ENCODE results near the gene WDR38. TPM values are rescaled to one million over a fixed set of nuclear protein-coding genes. Genes with fewer than 3 reads are reported as not detected.

The WDR38 gene
- total RNA-seq, 1 experiment from 2014 or later = not detected

DNA sequence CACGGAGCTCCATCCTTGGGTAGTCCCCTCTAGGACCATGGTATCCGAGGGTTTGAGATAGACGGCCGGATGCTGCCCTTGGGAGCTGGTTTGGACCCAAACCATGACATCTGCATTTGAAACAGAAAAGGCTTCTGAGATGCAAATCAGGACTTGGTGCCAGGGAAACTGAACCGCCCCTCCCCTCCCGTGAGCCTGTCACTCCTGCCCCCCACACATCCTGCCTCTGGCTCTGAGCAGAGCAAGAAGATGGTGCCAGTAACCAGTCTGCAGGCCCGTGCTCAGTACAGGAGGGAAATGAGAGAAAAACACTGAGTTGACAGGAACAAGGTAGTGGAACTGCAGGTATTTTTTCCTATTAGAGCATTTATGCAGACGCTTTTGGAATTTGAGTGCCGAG is 27.2 kb downstream of the WDR38 start:
- no peaks in the 10 kb centered on the region for H3K9me3 ChIP-seq
- no peaks in the 10 kb centered on the region for H3K27me3 ChIP-seq (replicated peaks; ENCODE audit: control insufficient read depth, insufficient read depth, low read length)
- POLR2A ChIA-PET = no interaction called here
- intact Hi-C loops (cut with micrococcal nuclease; ENCODE audit: unreplicated experiment) = no loop called here
- no TSS peak for BruUV-seq (replicated peaks)
- CTCF ChIA-PET = no interaction called here
- Mint-ChIP-seq H3K27me3 (ENCODE audit: insufficient read depth, unreplicated experiment) (no peaks in the 10 kb centered on the region), H3K4me1 (ENCODE audit: low read depth, unreplicated experiment) (no peaks in the 10 kb centered on the region), H3K4me3 (ENCODE audit: unreplicated experiment) (no peak overlapping the region), H3K36me3 (ENCODE audit: insufficient read depth, unreplicated experiment) (peaks cover 45% of the 10 kb centered on the region), H3K27ac (ENCODE audit: unreplicated experiment) (no peak overlapping the region), H3K9me3 (ENCODE audit: unreplicated experiment) (no peaks in the 10 kb centered on the region)
- no peak for TF ChIP-seq CTCF (IDR thresholded peaks at IDR 0.05; ENCODE audit: insufficient read depth in 1 of 2, low read depth in 1 of 2, low read length in 1 of 2, severe bottlenecking in 1 of 2, unreplicated experiment in 1 of 2)
- no peak for DNase-seq
- no peak overlapping the region for H3K4me3 ChIP-seq (ENCODE audit: low read depth, low read length)
- no peaks in the 10 kb centered on the region for H3K4me1 ChIP-seq
- peaks cover 1% of the 10 kb centered on the region for H3K36me3 ChIP-seq (ENCODE audit: control insufficient read depth, insufficient read depth, low read length)

DNA sequence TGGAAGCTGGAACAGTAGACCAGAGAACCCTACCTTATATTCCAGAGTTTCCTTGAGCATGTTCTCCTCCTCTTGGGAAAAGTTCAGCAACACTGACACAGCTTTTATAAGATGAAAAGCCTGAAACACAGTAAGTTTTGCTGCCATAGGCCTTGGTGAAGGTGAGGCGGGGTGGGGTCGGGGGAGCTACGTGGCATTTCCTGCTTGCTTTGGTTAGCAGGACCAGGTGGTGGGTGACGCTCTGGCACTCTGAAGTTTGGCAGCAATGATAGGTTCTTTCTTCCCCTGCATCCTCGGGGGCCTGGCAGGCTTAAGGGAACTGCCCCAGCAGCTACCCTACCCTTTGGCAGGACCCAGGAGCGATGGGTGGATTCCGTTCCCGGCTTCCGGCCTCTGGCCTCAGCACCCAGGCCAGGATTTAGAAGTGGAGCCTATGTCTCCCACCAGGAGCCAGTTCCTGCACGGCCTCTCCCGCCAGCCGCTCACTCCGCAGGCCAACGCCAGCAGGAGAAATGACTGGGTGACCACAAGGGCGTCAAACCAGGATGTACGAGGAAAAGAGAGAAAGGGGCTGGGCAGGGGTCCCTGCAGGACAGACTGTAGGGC is 28.0 kb downstream of the WDR38 start:
- no peaks in the 10 kb centered on the region for H3K9me3 ChIP-seq
- H3K4me3 ChIP-seq (ENCODE audit: low read depth, low read length) = no peak overlapping the region
- no peaks in the 10 kb centered on the region; the same call in 1 of the 2 replicates for H3K36me3 ChIP-seq (ENCODE audit: control insufficient read depth, insufficient read depth, low read length)
- H3K4me1 ChIP-seq = no peaks in the 10 kb centered on the region
- no peak overlapping the region for H3K4me3 Mint-ChIP-seq (ENCODE audit: unreplicated experiment)
- POLR2A ChIA-PET = no interaction called here
- BruUV-seq (replicated peaks) = no TSS peak
- H3K27me3 ChIP-seq (replicated peaks; ENCODE audit: control insufficient read depth, insufficient read depth, low read length) = no peaks in the 10 kb centered on the region
- H3K36me3 Mint-ChIP-seq (ENCODE audit: insufficient read depth, unreplicated experiment) = peaks cover 39% of the 10 kb centered on the region
- no peak for DNase-seq
- H3K4me1 Mint-ChIP-seq (ENCODE audit: low read depth, unreplicated experiment) = no peaks in the 10 kb centered on the region
- TF ChIP-seq CTCF (IDR thresholded peaks at IDR 0.05; ENCODE audit: insufficient read depth in 1 of 2, low read depth in 1 of 2, low read length in 1 of 2, severe bottlenecking in 1 of 2, unreplicated experiment in 1 of 2) = no peak
- no peaks in the 10 kb centered on the region for H3K27me3 Mint-ChIP-seq (ENCODE audit: insufficient read depth, unreplicated experiment)
- H3K9me3 Mint-ChIP-seq (ENCODE audit: unreplicated experiment) = no peaks in the 10 kb centered on the region
- no peak overlapping the region for H3K27ac Mint-ChIP-seq (ENCODE audit: unreplicated experiment)
- intact Hi-C loops (cut with micrococcal nuclease; ENCODE audit: unreplicated experiment) = no loop called here
- CTCF ChIA-PET = no interaction called here

DNA sequence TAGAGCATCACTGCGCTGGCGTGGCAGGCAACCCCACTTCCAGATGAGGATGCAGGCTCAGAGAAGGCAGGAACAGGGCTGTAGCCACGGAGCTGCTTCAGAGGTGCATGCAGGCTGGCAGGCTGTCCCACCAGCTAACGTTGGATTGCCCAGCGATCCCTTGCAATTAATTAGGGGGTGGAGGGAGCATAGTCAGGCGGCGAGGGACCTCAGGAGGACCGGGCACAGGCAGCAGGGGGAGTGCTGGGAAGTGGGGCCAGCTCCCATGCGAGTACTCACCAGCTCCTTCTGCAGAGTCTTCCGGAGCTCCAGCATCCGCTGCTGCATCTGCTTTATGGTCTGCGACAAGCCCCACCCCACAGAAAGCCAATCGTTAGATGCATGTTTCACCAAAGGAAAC is 29.0 kb downstream of the WDR38 start:
- Histone ChIP-seq H3K9me3 (no peaks in the 10 kb centered on the region), H3K4me1 (no peaks in the 10 kb centered on the region), H3K4me3 (ENCODE audit: low read depth, low read length) (no peak overlapping the region), H3K36me3 (ENCODE audit: control insufficient read depth, insufficient read depth, low read length) (no peaks in the 10 kb centered on the region), H3K27me3 (replicated peaks; ENCODE audit: control insufficient read depth, insufficient read depth, low read length) (no peaks in the 10 kb centered on the region)
- intact Hi-C loops (cut with micrococcal nuclease; ENCODE audit: unreplicated experiment) = no loop called here
- Mint-ChIP-seq H3K36me3 (ENCODE audit: insufficient read depth, unreplicated experiment) (peaks cover 34% of the 10 kb centered on the region), H3K4me1 (ENCODE audit: low read depth, unreplicated experiment) (no peaks in the 10 kb centered on the region), H3K4me3 (ENCODE audit: unreplicated experiment) (no peak overlapping the region), H3K27ac (ENCODE audit: unreplicated experiment) (no peak overlapping the region), H3K9me3 (ENCODE audit: unreplicated experiment) (no peaks in the 10 kb centered on the region), H3K27me3 (ENCODE audit: insufficient read depth, unreplicated experiment) (no peaks in the 10 kb centered on the region)
- TF ChIP-seq CTCF (IDR thresholded peaks at IDR 0.05; ENCODE audit: insufficient read depth in 1 of 2, low read depth in 1 of 2, low read length in 1 of 2, severe bottlenecking in 1 of 2, unreplicated experiment in 1 of 2) = no peak
- CTCF ChIA-PET = no interaction called here
- no peak for DNase-seq
- no TSS peak for BruUV-seq (replicated peaks)
- POLR2A ChIA-PET = no interaction called here

Measured in Caco-2 (cell line).